IPS-15b (cell line): ENCODE results near the gene VGLL4.

Source experiments
- H3K27me3 ChIP-seq: one replicate; pipeline ENCODE4 v1.6.1; 2013; ENCODE audit warnings: low read length; ENCODE audit not compliant: control insufficient read depth, insufficient read depth
- H3K36me3 ChIP-seq: one replicate; pipeline ENCODE4 v1.6.1; 2013; ENCODE audit warnings: low read length; ENCODE audit not compliant: control insufficient read depth, insufficient read depth
- H3K4me1 ChIP-seq: one replicate; pipeline ENCODE4 v1.6.1; 2013; ENCODE audit warnings: mild to moderate bottlenecking, low read length; ENCODE audit not compliant: control insufficient read depth, insufficient read depth
- H3K4me3 ChIP-seq: one replicate; pipeline ENCODE4 v1.5.1; 2013; ENCODE audit warnings: low read depth, low read length
- H3K9ac ChIP-seq: one replicate; pipeline ENCODE4 v1.6.1; 2013; ENCODE audit warnings: low read depth, mild to moderate bottlenecking, low read length
- H3K9me3 ChIP-seq: one replicate; pipeline ENCODE4 v1.6.1; 2013; ENCODE audit warnings: mild to moderate bottlenecking, low read length; ENCODE audit not compliant: control insufficient read depth, insufficient read depth

VGLL4 gene

GRCh38 chr3:11635680-11636393, 7.9 kb downstream of the VGLL4 start:
- H3K4me3 ChIP-seq, result no peak overlapping the region
- H3K9me3 ChIP-seq, result no peaks in the 10 kb centered on the region
- H3K36me3 ChIP-seq, result no peaks in the 10 kb centered on the region
- H3K27me3 ChIP-seq, result no peaks in the 10 kb centered on the region
- H3K9ac ChIP-seq, result no peak overlapping the region
- H3K4me1 ChIP-seq, result peaks cover 13% of the 10 kb centered on the region

DNA sequence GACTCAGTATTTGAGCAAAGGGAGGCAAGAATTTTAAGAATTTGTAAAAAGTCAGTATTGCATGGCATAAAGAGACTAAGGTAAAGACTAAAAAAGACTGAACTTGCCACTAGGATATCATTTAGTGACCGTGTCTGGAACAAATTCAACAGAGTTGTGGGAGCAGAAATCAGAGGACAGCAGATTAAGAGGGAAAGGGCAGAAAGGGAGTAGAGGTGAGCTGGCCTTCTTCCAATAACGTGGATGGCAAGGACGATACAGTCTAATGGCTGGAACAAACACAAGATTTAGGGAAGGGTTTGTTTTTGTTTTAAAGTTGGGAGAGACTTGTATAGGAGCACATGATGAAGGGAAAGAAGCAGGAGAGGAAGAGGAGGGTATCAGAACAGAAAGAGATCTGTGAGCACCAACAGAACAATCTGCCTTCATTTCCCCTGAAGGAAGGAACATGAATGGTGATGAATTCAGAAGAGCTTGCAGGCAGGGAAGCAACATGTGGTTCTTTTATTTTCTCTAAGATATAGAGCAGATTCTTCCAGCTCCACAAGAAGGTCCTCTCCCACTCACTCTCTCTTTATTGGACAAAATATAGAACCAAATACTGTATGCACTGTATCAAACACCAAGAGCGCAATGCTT, 8.6 kb downstream of the VGLL4 start:
- Histone ChIP-seq H3K4me3 (no peak overlapping the region), H3K4me1 (peaks cover 13% of the 10 kb centered on the region), H3K36me3 (no peaks in the 10 kb centered on the region), H3K9me3 (no peaks in the 10 kb centered on the region), H3K27me3 (no peaks in the 10 kb centered on the region), H3K9ac (no peak overlapping the region)

DNA sequence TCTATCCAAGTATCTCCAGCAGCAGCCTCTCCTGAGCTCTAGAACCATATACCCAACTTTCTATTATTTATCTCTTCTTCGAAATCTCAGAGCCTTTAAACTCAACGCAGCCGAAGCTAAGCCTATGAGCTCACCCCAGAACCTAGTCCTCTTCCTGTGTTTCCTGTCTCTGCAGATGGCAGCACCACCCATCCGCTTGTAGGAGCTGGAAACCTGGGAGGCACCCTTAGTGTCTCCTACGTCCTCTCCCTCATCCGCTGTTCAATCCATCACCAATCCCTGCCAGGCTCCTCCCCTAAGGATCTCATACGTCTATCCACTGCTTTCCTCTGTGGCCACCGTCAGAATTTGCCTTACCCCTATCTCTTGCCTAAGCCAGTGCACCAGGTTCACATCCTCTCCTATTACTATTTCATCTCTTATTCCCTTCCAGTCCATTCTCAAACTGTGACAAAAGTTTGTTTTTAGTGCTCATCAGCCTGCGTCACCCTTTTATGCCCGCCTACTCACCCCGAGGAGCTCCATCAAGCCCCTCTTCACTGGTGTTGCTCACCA, 9.6 kb downstream of the VGLL4 start:
- Histone ChIP-seq H3K9me3 (no peaks in the 10 kb centered on the region), H3K9ac (no peak overlapping the region), H3K4me1 (peaks cover 13% of the 10 kb centered on the region), H3K27me3 (no peaks in the 10 kb centered on the region), H3K36me3 (no peaks in the 10 kb centered on the region), H3K4me3 (no peak overlapping the region)

GRCh38 chr3:11632966-11633365, 10.7 kb downstream of the VGLL4 start:
- Histone ChIP-seq H3K27me3 (no peaks in the 10 kb centered on the region), H3K4me3 (no peak overlapping the region), H3K36me3 (no peaks in the 10 kb centered on the region), H3K9me3 (no peaks in the 10 kb centered on the region), H3K4me1 (peaks cover 10% of the 10 kb centered on the region), H3K9ac (no peak overlapping the region)

GRCh38 chr3:11632564-11632963, 11.2 kb downstream of the VGLL4 start:
- Histone ChIP-seq H3K9ac (no peak overlapping the region), H3K27me3 (no peaks in the 10 kb centered on the region), H3K36me3 (no peaks in the 10 kb centered on the region), H3K9me3 (no peaks in the 10 kb centered on the region), H3K4me1 (peaks cover 10% of the 10 kb centered on the region), H3K4me3 (no peak overlapping the region)

- no peaks in the 10 kb centered on the region for H3K36me3 ChIP-seq
- no peaks in the 10 kb centered on the region for H3K9me3 ChIP-seq
- H3K27me3 ChIP-seq, result no peaks in the 10 kb centered on the region
- no peak overlapping the region for H3K9ac ChIP-seq
- H3K4me1 ChIP-seq, result peaks cover 10% of the 10 kb centered on the region
- H3K4me3 ChIP-seq, result no peak overlapping the region
These were observed 11.9 kb downstream of the VGLL4 start for GRCh38 chr3:11631820-11632219.

- peaks cover 3% of the 10 kb centered on the region for H3K4me1 ChIP-seq
- H3K9ac ChIP-seq, result no peak overlapping the region
- H3K4me3 ChIP-seq, result no peak overlapping the region
These were observed 14.0 kb downstream of the VGLL4 start for GRCh38 chr3:11629716-11630115.

DNA sequence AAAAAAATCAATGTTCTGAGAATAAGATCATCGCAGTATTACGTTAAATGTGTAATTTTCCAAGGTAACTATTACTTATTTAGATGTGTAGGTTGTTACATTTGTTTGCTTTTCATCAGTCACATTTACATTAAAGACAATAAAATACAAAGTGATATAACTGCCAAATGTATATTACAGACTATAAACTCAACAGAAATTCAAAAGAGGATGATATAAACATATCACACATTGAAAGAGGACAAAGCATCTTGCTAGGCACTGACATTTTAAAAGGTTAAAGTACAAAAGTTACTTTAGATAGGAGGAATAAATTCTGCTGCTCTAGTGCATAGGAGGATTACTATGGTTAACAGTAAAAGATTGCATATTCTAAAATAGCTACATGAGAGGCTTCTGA, 16.1 kb downstream of the VGLL4 start:
- no peaks in the 10 kb centered on the region for H3K9me3 ChIP-seq
- H3K4me1 ChIP-seq, result peaks cover 3% of the 10 kb centered on the region

More at GRCh38 chr3:11629716-11630115, 14.0 kb downstream of the VGLL4 start:
- no peaks in the 10 kb centered on the region for H3K36me3 ChIP-seq
- H3K9me3 ChIP-seq, result no peaks in the 10 kb centered on the region
- H3K27me3 ChIP-seq, result no peaks in the 10 kb centered on the region

GRCh38 chr3:11626084-11626463, 17.6 kb downstream of the VGLL4 start:
- Histone ChIP-seq H3K4me3 (no peak overlapping the region), H3K27me3 (no peaks in the 10 kb centered on the region), H3K4me1 (peaks cover 3% of the 10 kb centered on the region), H3K9me3 (no peaks in the 10 kb centered on the region), H3K9ac (no peak overlapping the region), H3K36me3 (no peaks in the 10 kb centered on the region)

More for the DNA sequence above, 16.1 kb downstream of the VGLL4 start:
- no peak overlapping the region for H3K9ac ChIP-seq
- H3K27me3 ChIP-seq, result no peaks in the 10 kb centered on the region
- no peak overlapping the region for H3K4me3 ChIP-seq
- no peaks in the 10 kb centered on the region for H3K36me3 ChIP-seq

GRCh38 chr3:11625376-11626083, 18.2 kb downstream of the VGLL4 start:
- Histone ChIP-seq H3K4me1 (peaks cover 3% of the 10 kb centered on the region), H3K27me3 (no peaks in the 10 kb centered on the region), H3K36me3 (no peaks in the 10 kb centered on the region), H3K9ac (no peak overlapping the region), H3K4me3 (no peak overlapping the region), H3K9me3 (no peaks in the 10 kb centered on the region)

- Histone ChIP-seq H3K4me1 (peaks cover 3% of the 10 kb centered on the region), H3K9me3 (no peaks in the 10 kb centered on the region), H3K4me3 (no peak overlapping the region), H3K36me3 (no peaks in the 10 kb centered on the region), H3K27me3 (no peaks in the 10 kb centered on the region), H3K9ac (no peak overlapping the region)
These were observed 18.9 kb downstream of the VGLL4 start for GRCh38 chr3:11624704-11625375.
